Effector memory CD8-positive, alpha-beta T cell (primary cell): ENCODE data around the gene CABLES2.

Experiments
- ATAC-seq: fragments of 150-1000 bp; cut with Tn5 transposase; replicated peaks from 2 replicates; pipeline ENCODE4 v1.10.0; 2021; ENCODE audit warnings: mild to moderate bottlenecking, moderate library complexity
- DNase-seq, 3 experiments: peaks; one replicate each; pipeline ENCODE4 v3.0.0; 2021
- H3K27ac Mint-ChIP-seq, 2 donors: one replicate each; pipeline ENCODE4 v1.8.0; 2022; ENCODE audit warnings: mild to moderate bottlenecking in 2 of 2, mixed read lengths in 2 of 2, moderate library complexity in 2 of 2
- H3K27me3 Mint-ChIP-seq, 2 donors: one replicate each; pipeline ENCODE4 v1.8.0; 2022; ENCODE audit warnings: mixed read lengths in 2 of 2
- H3K36me3 Mint-ChIP-seq: one replicate; pipeline ENCODE4 v1.8.0; 2022; ENCODE audit warnings: mild to moderate bottlenecking, moderate library complexity, mixed read lengths; ENCODE audit not compliant: insufficient read depth
- H3K4me1 Mint-ChIP-seq, 2 donors: one replicate each; pipeline ENCODE4 v1.8.0; 2022; ENCODE audit warnings: low read depth in 2 of 2, mixed read lengths in 2 of 2
- H3K4me3 Mint-ChIP-seq, 2 donors: one replicate each; pipeline ENCODE4 v1.8.0; 2022; ENCODE audit warnings: mild to moderate bottlenecking in 2 of 2, mixed read lengths in 2 of 2, moderate library complexity in 2 of 2
- H3K9me3 Mint-ChIP-seq, 2 donors: one replicate each; pipeline ENCODE4 v1.8.0; 2022; ENCODE audit warnings: mixed read lengths in 2 of 2

The CABLES2 gene

DNA sequence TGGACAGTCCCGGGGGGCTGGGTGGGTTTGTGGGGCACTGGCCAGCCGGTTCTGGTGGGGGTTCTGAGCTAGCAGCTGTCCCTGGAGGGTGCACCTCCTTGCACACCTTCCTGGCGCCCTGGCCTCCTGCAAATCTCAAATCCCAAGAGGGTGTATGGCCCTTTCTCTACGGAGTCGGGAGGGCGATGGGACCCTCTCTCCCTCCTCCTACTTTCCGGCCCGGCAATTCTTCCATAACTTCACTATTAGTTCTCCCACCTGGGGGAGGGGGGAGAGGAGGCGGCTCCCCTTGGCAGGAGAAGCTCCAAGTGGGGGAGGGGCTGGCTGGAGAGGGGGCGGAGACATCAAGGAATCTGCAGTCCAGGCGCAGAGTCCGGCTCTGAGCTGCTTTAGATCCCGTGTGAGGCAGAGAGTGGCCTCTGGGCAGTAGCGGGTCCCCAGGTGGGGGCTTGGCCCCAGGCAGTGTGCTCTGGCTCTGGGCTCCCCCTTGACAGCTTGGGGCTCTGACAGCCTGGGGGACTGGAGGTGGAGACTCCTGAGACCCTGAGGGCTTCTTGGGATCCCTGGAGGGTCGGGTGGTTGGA is 38.6 kb downstream of the CABLES2 start:
- peak overlapping the region; percentile 78 to 86 for H3K4me3 Mint-ChIP-seq
- ATAC-seq (no peak), DNase-seq (no peak)
- peaks cover 5 to 8% of the 10 kb centered on the region in 2 donors for H3K4me1 Mint-ChIP-seq
- H3K27me3 Mint-ChIP-seq, result peaks cover 36 to 50% of the 10 kb centered on the region in 2 donors
- H3K9me3 Mint-ChIP-seq, result no peaks in the 10 kb centered on the region
- peak overlapping the region in 1 of 2 donors; percentile 18 for H3K27ac Mint-ChIP-seq
- H3K36me3 Mint-ChIP-seq, result no peaks in the 10 kb centered on the region

DNA sequence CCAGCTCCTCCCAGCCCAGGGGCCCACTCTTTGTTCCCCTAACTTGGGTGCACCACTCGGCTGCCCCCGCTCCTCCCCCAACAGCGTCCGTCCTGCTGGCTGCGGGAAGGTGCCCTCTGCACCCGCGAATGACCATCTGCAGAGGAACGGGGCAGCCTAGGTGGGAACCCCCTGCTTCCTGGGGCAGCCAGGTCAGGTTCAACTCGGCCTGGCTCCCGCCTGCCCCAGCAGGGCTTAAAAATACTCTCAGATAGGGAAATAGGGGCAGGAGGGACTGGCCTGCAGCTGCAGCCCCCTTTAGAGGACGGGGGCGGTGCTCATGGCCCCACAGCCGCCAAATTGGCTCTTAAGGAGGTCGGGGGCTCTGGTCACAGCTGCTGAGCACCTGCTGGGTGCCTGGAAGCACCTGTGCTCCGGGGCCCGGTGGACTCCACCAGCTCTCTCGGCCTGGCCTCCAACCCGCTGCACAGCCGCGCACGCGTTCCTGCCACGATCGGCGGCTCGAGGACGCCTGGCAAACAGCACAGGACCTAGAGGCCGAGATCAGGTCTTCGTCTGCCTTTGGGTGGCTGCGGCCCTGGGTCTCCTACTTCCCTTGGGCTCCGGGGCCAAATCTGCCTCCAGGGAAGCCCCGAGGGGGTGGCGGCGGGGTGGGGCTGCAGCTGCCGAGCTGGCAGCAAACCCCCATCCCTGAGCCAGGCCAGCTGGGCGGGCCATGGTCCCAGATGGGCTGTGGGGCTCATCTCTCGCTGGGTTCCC is 39.3 kb downstream of the CABLES2 start:
- H3K27ac Mint-ChIP-seq, result peak overlapping the region in 1 of 2 donors; percentile 18
- no peaks in the 10 kb centered on the region for H3K36me3 Mint-ChIP-seq
- ATAC-seq (peak; percentile 40), DNase-seq (peak in 1 of 3 experiments; percentile 16)
- peak overlapping the region; percentile 78 to 86 for H3K4me3 Mint-ChIP-seq
- no peaks in the 10 kb centered on the region for H3K9me3 Mint-ChIP-seq
- peaks cover 34 to 53% of the 10 kb centered on the region in 2 donors for H3K27me3 Mint-ChIP-seq
- peaks cover 5 to 8% of the 10 kb centered on the region in 2 donors for H3K4me1 Mint-ChIP-seq

DNA sequence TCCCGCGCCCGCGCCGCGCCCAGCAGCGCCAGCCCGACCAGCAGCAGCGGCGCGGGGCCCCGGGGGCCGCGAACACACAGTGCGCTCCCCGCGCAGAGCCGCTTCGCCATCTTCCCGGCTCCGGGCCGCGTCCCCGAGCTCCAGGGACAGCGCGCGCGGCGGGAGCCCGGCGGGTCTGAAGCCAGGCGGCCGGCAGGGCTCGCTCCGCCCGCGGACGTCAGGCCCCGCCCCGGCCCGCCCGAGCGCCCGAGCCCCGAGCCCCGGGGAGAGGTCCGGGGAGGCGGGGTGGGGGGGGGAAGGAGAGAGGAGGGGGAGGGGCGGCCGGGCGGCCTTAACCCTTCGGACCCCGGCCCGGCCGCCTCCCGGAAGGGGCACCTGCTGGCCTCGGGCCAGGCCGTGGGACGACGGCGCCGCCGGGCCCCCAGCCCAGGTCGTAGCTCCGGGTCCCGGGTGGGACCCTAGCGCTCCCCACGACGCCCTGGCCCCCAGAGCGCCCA is 39.9 kb downstream of the CABLES2 start, which contains the start of gene LAMA5:
Gene LAMA5 (minus strand): TSS at position 177 of the 497 bp plus-strand sequence. CDS start 67 bp downstream, at position 110.
- H3K4me3 Mint-ChIP-seq, result peak within 1 kb of the TSS; percentile 78 to 86
- peak within 1 kb of the TSS in 1 of 2 donors; percentile 18 for H3K27ac Mint-ChIP-seq
- peaks cover 36 to 53% of the 10 kb centered on the region in 2 donors for H3K27me3 Mint-ChIP-seq
- H3K36me3 Mint-ChIP-seq, result no peaks in the 10 kb centered on the region
- DNase-seq, result no peak
- no peaks in the 10 kb centered on the region for H3K9me3 Mint-ChIP-seq
- H3K4me1 Mint-ChIP-seq, result peaks cover 5 to 8% of the 10 kb centered on the region in 2 donors
- peak; percentile 64 for ATAC-seq

DNA sequence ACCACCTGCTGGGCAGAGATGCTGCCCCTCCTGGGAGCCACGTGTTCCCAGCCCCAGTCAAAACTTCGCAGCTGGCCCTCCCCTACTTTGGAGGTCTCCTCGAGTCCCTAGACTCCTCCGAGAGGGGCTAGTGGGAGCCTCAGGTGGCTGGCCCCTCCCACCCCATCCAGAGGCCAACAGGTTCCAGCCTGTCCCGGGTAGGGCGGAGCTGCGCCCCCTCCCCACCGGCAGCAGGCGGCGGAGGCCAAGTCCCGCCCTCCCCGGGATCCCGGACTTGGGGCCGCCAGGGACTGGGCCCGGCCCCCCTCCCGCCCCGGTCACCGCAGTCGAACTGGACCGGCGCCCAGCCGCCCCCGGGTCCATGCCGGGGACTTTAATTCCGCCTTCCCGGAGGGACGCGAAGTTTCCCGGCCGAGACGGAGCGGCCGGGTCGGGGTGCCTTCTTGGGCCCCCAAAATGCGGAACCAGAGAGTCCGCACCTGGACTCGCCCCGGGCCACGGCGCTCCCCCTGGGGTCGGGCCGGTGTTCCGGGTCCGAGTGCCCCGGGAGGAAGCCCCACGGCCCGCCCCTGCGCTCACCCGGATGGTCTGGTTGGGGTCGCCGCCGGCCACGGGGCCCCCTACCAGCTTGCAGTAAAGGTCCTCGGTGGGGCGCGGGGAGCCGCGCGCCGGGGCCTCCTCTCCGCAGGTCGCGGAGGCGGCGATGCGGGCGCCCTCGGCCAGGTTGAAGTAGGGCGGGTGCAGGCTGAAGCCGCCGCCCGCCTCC is 40.5 kb downstream of the CABLES2 start:
- peak; percentile 6 for ATAC-seq

DNA sequence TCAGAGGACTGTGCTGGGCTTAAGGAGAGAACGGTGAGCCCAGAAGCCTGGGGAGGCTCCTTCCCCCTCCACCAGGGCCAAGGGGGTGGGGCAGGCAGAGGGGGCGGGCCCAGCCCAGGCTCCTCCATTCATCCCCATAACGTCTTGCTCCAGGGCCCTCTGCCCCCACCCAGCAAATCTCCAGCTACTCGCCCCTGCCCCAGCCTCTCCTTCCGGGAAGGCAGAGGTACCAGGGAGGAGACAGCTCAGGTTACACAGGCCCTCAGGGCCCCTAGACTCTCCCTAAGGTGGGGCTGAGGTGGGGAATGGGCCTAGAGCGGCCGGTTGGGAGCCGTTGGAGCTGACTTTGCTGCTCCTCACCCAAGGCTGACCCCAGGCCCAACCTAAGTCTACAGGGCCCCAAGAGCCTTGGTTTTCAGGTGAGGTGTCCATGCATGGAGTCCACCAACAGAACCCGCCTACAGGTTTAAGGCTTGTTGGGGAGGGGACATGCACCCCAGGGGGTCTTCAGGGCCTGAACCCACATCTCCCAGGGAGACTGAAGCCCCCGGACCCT is 41.2 kb downstream of the CABLES2 start:
- no peak for DNase-seq
- Mint-ChIP-seq H3K36me3 (no peaks in the 10 kb centered on the region), H3K9me3 (no peaks in the 10 kb centered on the region), H3K27me3 (peaks cover 36 to 53% of the 10 kb centered on the region in 2 donors), H3K27ac (no peak overlapping the region), H3K4me1 (peaks cover 5 to 8% of the 10 kb centered on the region in 2 donors), H3K4me3 (peak overlapping the region in 1 of 2 donors; percentile 54)
- ATAC-seq, result no peak

More for the DNA sequence above, 40.5 kb downstream of the CABLES2 start:
- H3K27me3 Mint-ChIP-seq, result peaks cover 36 to 53% of the 10 kb centered on the region in 2 donors
- H3K9me3 Mint-ChIP-seq, result no peaks in the 10 kb centered on the region
- no peak overlapping the region for H3K27ac Mint-ChIP-seq
- H3K4me3 Mint-ChIP-seq, result peak overlapping the region in 1 of 2 donors; percentile 54
- H3K36me3 Mint-ChIP-seq, result no peaks in the 10 kb centered on the region
- H3K4me1 Mint-ChIP-seq, result peaks cover 5 to 8% of the 10 kb centered on the region in 2 donors
- no peak for DNase-seq

DNA sequence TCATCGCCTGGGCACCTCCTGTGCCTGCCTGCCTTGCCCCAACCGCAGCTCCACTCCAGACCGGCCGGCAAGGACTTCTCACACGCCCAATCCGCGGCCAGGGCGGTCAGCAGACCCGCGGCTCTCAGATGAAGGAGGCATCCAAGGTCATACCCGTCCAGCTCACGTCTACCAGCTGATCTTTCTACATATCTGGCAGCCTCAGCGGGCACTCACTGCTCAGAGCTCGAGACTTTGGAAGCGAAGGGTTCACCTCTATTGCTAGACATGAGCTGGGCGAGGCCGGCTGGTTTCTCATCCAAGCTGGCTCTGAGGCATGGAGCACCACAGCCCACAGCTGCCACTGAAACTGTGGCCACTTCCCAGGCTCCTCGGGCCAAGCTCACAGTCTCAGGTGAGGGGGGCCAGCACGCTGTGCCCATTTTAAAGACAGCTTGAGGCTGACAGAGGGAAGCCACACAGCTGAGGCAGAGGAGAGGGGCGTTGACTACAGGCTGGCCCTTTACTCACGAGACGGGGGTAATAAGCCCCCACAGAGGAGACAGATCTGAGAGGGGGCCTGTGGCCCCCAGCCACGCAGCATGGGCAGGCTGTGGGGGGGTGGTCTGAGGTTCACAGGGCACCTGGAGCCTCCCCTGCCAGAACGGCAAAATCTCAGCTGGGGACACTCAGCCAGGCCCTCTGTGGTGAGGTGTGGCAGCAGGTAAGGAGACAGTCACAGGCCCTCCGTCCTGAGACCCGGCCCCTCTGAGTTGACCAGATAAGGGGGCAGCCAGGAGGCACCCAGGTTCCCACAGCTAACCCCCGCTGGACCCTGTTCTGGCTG is 42.0 kb downstream of the CABLES2 start:
- Mint-ChIP-seq H3K27ac (peak overlapping the region in 1 of 2 donors; percentile 55), H3K9me3 (no peaks in the 10 kb centered on the region), H3K4me3 (peak overlapping the region in 1 of 2 donors; percentile 54), H3K36me3 (no peaks in the 10 kb centered on the region), H3K4me1 (peaks cover 5 to 8% of the 10 kb centered on the region in 2 donors), H3K27me3 (peaks cover 36 to 53% of the 10 kb centered on the region in 2 donors)
- DNase-seq, result no peak
- no peak for ATAC-seq

DNA sequence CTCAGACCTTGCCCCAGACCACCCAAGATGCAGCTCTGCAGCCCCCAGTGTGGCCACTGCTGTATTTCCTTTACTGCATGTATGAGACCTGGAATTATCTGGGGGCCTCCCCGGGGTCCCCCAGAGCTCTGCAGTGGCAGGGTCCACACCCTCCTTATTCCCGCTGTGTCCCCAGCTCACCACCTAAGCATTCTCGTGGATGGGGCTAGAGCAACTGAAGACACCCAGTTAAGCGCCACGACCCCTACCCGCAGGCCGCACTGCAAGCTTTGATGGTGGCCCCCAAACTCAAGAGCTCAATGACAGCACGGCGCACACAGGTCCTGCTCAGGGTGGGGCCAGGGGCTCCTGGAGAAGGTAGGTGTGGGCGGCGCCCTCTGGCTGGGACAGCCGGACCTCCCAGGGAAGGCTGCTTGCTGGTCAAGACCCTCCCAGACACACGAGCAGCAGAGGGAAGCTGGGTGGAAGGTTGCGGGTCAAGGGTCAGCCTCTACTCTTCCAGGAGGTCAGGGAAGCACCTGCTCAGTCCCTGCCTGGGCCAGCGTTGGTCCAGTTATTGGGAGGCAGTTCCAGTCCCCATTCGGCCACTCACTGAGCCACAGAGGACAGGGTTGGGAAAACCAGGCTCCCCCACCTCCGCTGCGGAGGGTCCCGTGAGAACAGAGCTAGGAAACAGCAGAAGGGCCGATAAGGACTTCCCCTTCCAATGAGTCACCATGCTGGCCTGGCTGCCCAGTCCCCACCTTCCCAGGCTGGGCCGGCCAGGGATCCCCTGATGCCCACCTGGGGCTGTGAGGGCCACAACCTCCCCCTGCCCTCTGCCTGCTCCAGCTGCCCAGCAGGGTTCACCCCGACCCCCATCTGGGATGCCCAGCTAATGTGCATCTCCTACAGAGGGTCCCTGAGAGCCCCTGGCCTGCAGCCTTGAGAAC is 42.9 kb downstream of the CABLES2 start:
- Mint-ChIP-seq H3K4me1 (peaks cover 5 to 8% of the 10 kb centered on the region in 2 donors), H3K27ac (no peak overlapping the region), H3K27me3 (peaks cover 31 to 48% of the 10 kb centered on the region in 2 donors), H3K36me3 (no peaks in the 10 kb centered on the region), H3K9me3 (no peaks in the 10 kb centered on the region), H3K4me3 (no peak overlapping the region)
- no peak for DNase-seq
- no peak for ATAC-seq

DNA sequence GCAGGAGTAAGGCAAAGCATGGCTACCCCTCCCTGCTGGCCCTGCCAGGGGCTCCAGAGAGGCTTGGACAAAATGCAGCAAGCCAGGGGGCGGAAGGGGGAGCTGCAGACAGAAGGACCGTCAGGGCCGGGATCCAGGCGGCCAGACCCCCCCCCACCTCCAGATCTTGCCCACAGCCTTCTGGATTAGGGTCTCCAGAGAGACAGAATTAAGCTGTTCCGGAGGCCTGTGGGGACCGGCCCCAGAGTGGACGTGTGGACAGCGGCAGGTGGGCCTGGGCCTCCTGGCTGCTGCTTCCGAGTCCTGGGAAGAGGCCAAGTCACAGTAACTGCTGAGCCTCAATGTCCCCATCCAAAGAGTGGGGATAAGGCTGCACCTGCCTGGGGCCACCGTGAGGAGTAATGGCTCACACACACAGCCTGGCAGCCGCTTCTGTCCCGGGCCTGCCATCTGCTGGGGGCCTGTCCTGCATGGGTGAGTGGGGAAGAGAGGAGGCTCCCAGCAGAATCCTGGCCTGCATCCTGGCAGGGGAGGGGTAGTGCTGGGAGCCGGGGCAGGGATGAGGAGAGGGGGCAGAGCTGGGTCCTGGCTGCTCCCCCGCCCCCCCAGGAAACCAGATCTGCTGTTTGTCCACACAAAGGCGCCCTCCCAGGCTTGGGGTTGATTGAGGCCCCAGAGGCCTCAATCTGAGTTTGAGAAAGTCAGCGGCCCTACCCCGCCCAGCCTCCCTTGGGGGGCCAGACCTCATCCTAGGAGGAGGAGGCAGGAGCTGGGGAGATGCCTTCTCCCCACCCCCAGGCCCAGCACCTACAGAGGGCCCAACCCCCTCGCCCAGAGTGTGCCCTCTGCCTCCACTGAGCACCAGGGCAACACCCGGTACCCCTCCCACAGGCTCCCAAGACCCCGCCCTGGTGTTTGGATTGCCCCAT is 43.8 kb downstream of the CABLES2 start:
- peaks cover 5 to 10% of the 10 kb centered on the region in 2 donors for H3K4me1 Mint-ChIP-seq
- no peak overlapping the region for H3K27ac Mint-ChIP-seq
- DNase-seq, result no peak

DNA sequence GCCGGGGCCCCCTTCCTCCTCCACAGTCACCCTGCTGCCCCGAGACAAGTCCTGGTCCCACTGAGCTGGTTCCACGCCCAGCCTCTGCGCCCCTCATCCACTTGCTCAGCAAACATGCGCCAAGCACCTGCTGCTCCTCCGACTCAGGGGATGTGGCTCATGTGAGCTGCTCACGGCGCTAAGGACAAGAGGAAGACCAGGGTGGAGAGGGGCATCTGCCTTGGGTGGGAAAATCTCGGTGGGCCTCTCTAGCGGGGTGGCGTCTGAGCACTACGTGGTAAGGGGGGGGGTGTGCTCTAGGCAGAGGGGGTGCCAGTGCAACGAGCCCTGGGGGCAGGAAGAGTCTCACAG is 44.5 kb downstream of the CABLES2 start:
- ATAC-seq (no peak), DNase-seq (no peak)
- Mint-ChIP-seq H3K9me3 (no peaks in the 10 kb centered on the region), H3K4me3 (no peak overlapping the region), H3K27ac (no peak overlapping the region), H3K4me1 (peaks cover under 1 to 5% of the 10 kb centered on the region in 2 donors), H3K27me3 (peaks cover 28 to 32% of the 10 kb centered on the region in 2 donors), H3K36me3 (no peaks in the 10 kb centered on the region)

More for the DNA sequence above, 43.8 kb downstream of the CABLES2 start:
- Mint-ChIP-seq H3K9me3 (no peaks in the 10 kb centered on the region), H3K4me3 (no peak overlapping the region), H3K27me3 (peaks cover 28 to 39% of the 10 kb centered on the region in 2 donors), H3K36me3 (no peaks in the 10 kb centered on the region)
- no peak for ATAC-seq

DNA sequence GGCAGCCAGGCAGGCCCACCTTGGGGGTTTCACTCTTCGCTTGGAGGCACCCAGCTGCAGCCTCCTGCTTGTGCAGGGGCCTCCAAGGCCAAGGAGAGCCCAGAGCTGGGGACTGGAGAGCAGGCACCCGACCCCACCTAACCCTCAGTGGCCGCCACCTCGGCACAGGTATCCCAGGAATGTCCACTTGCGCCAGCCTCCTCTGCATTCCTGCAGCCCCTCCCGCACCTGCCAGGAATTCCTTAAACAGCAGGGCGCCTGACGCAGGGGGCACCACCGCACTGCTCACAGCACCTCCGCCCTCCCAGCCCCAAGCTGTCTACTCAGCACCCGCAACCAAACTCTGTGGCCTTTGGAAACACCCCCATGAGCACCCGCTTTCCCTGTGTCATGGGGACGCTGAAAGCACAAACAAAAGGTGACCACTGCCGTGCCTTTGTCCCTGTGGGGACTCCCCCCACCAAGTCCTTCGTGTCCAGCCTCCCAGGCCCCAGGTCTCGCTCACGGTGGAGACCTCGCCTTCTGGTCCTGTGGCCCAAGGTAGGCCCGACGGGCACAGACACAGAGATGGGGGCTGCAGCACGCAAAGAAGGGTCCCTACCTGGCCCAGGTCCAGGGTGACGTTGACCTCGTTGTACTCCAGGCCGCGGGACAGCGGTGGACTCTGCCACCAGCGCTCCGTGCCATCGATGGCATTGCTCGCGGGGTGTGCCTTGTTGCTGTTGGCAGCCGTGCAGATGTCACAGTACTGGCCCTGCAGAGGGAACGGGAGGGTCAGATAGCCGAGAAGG is 45.1 kb downstream of the CABLES2 start:
- H3K4me3 Mint-ChIP-seq, result no peak overlapping the region
- H3K4me1 Mint-ChIP-seq, result peaks cover 0 to 4% of the 10 kb centered on the region in 2 donors
- peaks cover 28 to 30% of the 10 kb centered on the region in 2 donors for H3K27me3 Mint-ChIP-seq
- DNase-seq (no peak), ATAC-seq (no peak)
- H3K9me3 Mint-ChIP-seq, result no peaks in the 10 kb centered on the region
- H3K27ac Mint-ChIP-seq, result no peak overlapping the region
- H3K36me3 Mint-ChIP-seq, result no peaks in the 10 kb centered on the region
